Measurements from ENCODE around the gene GREM1.

Gene GREM1

DNA sequence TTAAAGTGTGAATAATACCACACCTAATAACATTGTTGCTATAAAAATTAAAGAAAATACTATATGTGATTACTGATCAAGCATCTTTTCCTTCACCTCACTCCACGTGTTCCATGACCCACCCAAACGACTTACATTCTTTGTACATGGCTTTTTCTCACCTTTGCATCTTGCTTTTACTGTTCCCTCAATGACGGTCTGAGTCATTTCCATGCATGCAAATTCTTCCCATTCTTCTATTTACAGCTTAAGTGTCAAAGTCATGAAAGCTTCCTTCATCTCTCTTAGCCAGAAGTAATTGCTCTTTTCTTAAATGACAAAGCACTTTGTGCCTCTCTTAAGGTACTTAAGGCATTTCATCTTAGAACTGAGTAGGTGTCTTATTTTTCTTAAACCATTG, 64.0 kb downstream of the GREM1 start:
- DNase-seq (ENCODE audit: low read depth) = no peak

DNA sequence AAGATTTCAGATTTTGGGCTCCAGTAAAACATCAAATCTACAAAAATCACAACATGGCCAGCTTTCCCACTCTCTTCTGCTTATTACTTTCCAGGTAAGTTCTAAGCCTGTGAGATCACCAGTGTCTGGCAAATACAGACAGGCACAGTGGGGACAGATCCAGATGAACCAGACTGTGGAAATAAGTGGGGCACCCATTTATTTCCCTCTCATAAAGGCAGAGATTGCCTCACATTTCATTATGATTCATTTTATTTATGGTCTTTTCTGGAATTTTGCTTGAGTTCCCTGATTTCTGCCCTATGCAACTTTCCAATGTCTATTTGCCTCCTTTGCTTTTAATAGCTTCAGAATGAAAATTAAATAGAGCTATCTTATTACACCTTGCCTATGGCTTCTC, 66.8 kb downstream of the GREM1 start:
- DNase-seq (ENCODE audit: low read depth) = no peak

DNA sequence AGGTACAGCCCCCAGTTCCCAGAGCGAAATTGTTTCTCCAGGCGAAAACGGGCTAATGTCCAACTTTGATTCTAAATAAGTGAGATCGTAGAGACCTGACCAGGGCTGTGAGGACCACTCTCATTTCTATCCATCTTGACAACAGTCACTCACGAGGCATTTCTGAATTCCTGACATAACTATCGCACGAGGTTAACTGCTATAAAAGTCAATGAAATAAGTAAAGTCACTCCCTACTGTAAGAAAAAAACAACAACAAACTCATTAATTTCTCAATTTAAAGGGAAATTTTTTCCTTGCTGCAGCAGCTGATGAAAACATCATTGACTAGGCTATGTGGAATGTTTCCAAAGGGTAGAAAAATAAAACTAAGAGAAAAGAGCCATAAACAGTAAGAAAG, 69.1 kb downstream of the GREM1 start:
- no peak for DNase-seq (ENCODE audit: low read depth)

DNA sequence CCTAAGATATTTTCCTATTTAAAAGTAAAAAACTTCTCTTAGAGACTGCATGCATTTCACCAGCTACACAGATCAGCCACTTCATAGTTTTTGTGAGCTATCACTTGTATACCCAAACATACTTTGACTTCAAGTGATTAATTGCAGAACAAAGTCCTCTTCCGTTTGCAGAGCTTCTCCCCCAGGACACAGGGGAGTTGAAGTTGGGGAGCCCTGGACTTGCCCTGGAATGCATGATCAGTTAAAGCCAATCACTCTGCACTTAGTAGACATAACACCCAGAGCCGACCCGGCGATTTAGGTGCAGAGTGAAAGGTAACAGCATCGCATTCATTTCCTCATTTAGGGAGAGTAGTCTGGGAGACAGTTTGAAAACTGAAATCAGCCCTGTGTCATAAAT, 70.1 kb downstream of the GREM1 start:
- no peak for DNase-seq (ENCODE audit: low read depth)

DNA sequence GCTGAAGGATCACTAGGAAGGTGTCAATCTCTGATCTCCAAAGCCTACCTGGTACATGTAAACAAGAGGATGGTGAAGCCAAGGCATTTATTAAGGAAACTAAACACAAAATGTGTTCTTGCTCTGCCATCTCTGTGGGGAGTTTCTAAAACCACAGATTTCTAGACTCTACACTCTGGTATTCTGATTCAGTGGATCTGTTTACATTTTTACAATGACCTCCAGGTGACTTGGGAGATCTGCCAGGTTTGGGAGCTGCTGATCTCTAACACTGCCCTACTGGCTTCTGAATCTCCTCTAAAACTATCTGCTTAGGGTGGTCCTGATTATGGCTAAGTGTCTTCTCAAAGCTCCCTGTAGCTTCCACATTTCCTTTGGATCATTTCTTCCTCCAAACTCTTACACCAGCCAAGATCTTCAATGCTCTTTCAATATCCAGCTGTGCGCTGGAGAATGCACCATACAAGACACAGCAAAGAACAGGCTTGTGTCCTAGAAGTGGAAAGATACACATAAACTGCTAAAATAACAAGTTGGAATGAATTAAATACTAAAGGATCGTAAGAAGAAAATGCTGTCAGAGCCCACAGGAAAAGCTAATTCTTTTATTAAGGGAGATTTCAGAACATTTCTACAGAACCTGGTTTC, 72.7 kb downstream of the GREM1 start:
- DNase-seq (ENCODE audit: low read depth) = no peak

DNA sequence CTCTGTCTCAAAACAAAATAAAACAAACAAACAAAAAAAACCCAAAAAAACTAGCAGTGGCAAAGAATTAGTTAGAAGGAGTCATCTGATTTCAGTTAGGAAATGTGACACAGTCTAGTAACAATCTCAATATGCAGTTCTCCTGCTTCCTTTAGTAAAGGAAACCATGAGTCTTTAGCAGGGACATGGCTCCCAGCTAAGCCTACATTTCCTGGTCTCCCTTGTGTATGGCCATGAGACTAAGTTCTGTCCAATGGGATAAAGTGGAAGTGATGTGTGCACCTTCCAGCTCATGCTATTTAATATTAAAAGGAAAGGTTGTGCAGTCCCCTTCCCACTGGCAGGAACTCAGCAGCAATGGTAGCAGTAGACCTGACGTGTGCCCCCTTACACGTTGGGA, 74.6 kb downstream of the GREM1 start:
- DNase-seq (ENCODE audit: low read depth) = no peak
